ENCODE data around the gene PRMT9. TPM values are rescaled to one million over a fixed set of nuclear protein-coding genes. Genes with fewer than 3 reads are reported as not detected.

The PRMT9 gene
- polyA plus RNA-seq, 1 experiment = 12.4 TPM

- DNase-seq (ENCODE audit: low read depth, low spot score) = no peak
- TF ChIP-seq CTCF (IDR thresholded peaks at IDR 0.05; ENCODE audit: low read depth, low read length) = no peak
- H3K27me3 ChIP-seq (ENCODE audit: control insufficient read depth, insufficient read depth, low read length) = no peaks in the 10 kb centered on the region
- ChIA-PET CTCF (interaction anchor here (1.2 kb wide), 1 partner anchor 256 kb away, joined by 5 read pairs; no protein-coding TSS in a partner anchor), POLR2A (no interaction called here)
- H3K9me3 ChIP-seq (ENCODE audit: control insufficient read depth, insufficient read depth, low read length) = no peaks in the 10 kb centered on the region
- no peak overlapping the region for H3K4me3 ChIP-seq (ENCODE audit: low read depth, low read length)
- H3K27ac ChIP-seq (ENCODE audit: low read depth, low read length) = no peak overlapping the region
Observed at GRCh38 chr4:147610686-147611085, 73.3 kb downstream of the PRMT9 start.

GRCh38 chr4:147607471-147607870, 76.5 kb downstream of the PRMT9 start:
- no peak for DNase-seq (ENCODE audit: low read depth, low spot score)
- Histone ChIP-seq H3K27me3 (ENCODE audit: control insufficient read depth, insufficient read depth, low read length) (no peaks in the 10 kb centered on the region), H3K27ac (ENCODE audit: low read depth, low read length) (no peak overlapping the region), H3K9me3 (ENCODE audit: control insufficient read depth, insufficient read depth, low read length) (no peaks in the 10 kb centered on the region), H3K4me3 (ENCODE audit: low read depth, low read length) (no peak overlapping the region)
- ChIA-PET POLR2A (no interaction called here), CTCF (interaction anchor here (0.5 to 2.2 kb wide), 2 partner anchors 29 to 258 kb away, joined by 4 to 7 read pairs; no protein-coding TSS in a partner anchor)
- TF ChIP-seq CTCF (IDR thresholded peaks at IDR 0.05; ENCODE audit: low read depth, low read length) = no peak

GRCh38 chr4:147605499-147605898, 78.5 kb downstream of the PRMT9 start:
- ChIA-PET CTCF (interaction anchor here (0.6 to 3.3 kb wide), 5 partner anchors 9 to 509 kb away, joined by 3 to 20 read pairs (median 4); no protein-coding TSS in a partner anchor), POLR2A (interaction anchor here (0.5 kb wide), 1 partner anchor 42 kb away, joined by 5 read pairs; no protein-coding TSS in a partner anchor)
- Histone ChIP-seq H3K9me3 (ENCODE audit: control insufficient read depth, insufficient read depth, low read length) (no peaks in the 10 kb centered on the region), H3K4me3 (ENCODE audit: low read depth, low read length) (no peak overlapping the region), H3K27ac (ENCODE audit: low read depth, low read length) (no peak overlapping the region), H3K27me3 (ENCODE audit: control insufficient read depth, insufficient read depth, low read length) (no peaks in the 10 kb centered on the region)
- DNase-seq (ENCODE audit: low read depth, low spot score) = no peak
- TF ChIP-seq CTCF (IDR thresholded peaks at IDR 0.05; ENCODE audit: low read depth, low read length) = no peak

GRCh38 chr4:147599769-147600168, 84.2 kb downstream of the PRMT9 start:
- peak overlapping the region; percentile 78 for H3K27ac ChIP-seq (ENCODE audit: low read depth, low read length)

More at GRCh38 chr4:147599769-147600168, 84.2 kb downstream of the PRMT9 start:
- CTCF ChIA-PET = interaction anchor here (2.4 to 3.7 kb wide), 3 partner anchors 10 to 503 kb away, joined by 7 to 24 read pairs (median 21); no protein-coding TSS in a partner anchor
- Histone ChIP-seq H3K9me3 (ENCODE audit: control insufficient read depth, insufficient read depth, low read length) (no peaks in the 10 kb centered on the region), H3K4me3 (ENCODE audit: low read depth, low read length) (no peak overlapping the region), H3K27me3 (ENCODE audit: control insufficient read depth, insufficient read depth, low read length) (no peaks in the 10 kb centered on the region)
- DNase-seq (ENCODE audit: low read depth, low spot score) = peak; percentile 47
- TF ChIP-seq CTCF (IDR thresholded peaks at IDR 0.05; ENCODE audit: low read depth, low read length) = no peak
- POLR2A ChIA-PET = interaction anchor here (1.5 to 1.7 kb wide), 2 partner anchors 18 to 132 kb away, joined by 6 to 11 read pairs; partner anchors contain the start of genes ARHGAP10 and TMEM184C

Data from AG04450 (cell line).